H1 (cell line): ENCODE data around the gene PDE4B. TPM values are rescaled to one million over a fixed set of nuclear protein-coding genes. Genes with fewer than 3 reads are reported as not detected.

Experiments
- POLR2A ChIP-seq, 2 experiments: IDR thresholded peaks; 1 replicate in 1 of 2; 2 replicates in 1 of 2; pipeline ENCODE4 v1.6.1; 2011; ENCODE audit warnings: low read depth in 2 of 2, low read length in 2 of 2, mild to moderate bottlenecking in 2 of 2; ENCODE audit errors: control extremely low read depth in 1 of 2
- YY1 ChIP-seq: IDR thresholded peaks from 2 replicates; pipeline ENCODE4 v1.6.1; 2011; ENCODE audit warnings: low read depth, mild to moderate bottlenecking, low read length
- polyA plus RNA-seq, 7 experiments: library from polyadenylated mRNA; depleted of rRNA in 3 of 7; stranded (reverse) in 5 of 7; unstranded in 2 of 7; fragments of >200 nt in 5 of 7; fragments of 200-250 nt in 2 of 7; gene quantifications; 1 replicate in 5 of 7; 2 replicates in 1 of 7; 4 replicates in 1 of 7; pipeline versions ENCODE4 v1.2.1 to v1.2.3, GENCODE V29; 2011 to 2013; ENCODE audit warnings: missing spikeins in 2 of 7, mixed read lengths in 2 of 7
- total RNA-seq: library from RNA; stranded (reverse); fragmentation: NEBNext Ultra II Directional; extraction: Animal tissue kit (Norgen Biotek cat#: 25700); gene quantifications from 2 replicates; pipeline ENCODE4 v1.2.1, GENCODE V29; 2021

The PDE4B gene
- total and polyA plus RNA-seq, 2 of the 8 experiments (the other 6 are each of a cell fraction or from before 2014, with no cell fraction given) = 5.0 to 15.1 TPM

DNA sequence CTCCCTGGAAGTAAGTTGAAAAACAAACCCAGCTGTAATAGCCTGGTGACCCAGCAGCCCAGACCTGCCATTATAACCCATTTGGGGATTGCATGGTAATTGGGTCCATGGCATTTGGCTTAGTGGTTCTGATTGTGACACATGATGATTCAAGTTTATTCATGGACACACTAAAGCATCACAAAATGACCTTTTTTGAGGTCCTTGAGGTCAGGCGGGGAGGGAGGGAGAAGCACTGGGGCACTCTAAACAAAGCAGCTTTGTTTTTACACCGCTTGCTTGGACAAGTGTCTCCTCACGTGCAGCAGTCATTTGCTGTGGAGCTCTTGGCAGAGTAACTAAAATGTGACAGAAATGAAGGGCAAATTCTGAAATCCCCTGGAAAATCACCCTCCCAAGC, 500.2 kb downstream of the PDE4B start (continued):
- TF ChIP-seq POLR2A (IDR thresholded peaks at IDR 0.05; ENCODE audit: control extremely low read depth in 1 of 2, low read depth in 2 of 2, low read length in 2 of 2) = no peak
- TF ChIP-seq YY1 = no peak
